HG02798 (cell line): Measurements from ENCODE around the gene CHD9.
"Not testable (repeated sequence)": the region's sequence is repeated elsewhere in the genome, so short reads cannot be mapped to it uniquely, and the experiment has no call there.

Experiments used
- ATAC-seq: cut with Tn5 transposase; IDR thresholded peaks from one replicate; pipeline ENCODE4 v1.9.1; 2021; ENCODE audit warnings: mild to moderate bottlenecking; ENCODE audit not compliant: unreplicated experiment, poor library complexity

The CHD9 gene

GRCh38 chr16:53054670-53055485 lies at the start of gene CHD9:
Gene CHD9, plus strand, starts transcription at chr16:53054991. Its CDS starts 101,099 bp downstream, at chr16:53156090.
- ATAC-seq: peak; percentile 86

GRCh38 chr16:53007095-53007494 lies 47.7 kb upstream of the CHD9 start:
- no peak for ATAC-seq

GRCh38 chr16:53014287-53014686 lies 40.5 kb upstream of the CHD9 start:
- ATAC-seq: no peak

GRCh38 chr16:53018834-53019416 lies 35.9 kb upstream of the CHD9 start:
- ATAC-seq: no peak

GRCh38 chr16:53022374-53022773 lies 32.4 kb upstream of the CHD9 start:
- ATAC-seq: peak; percentile 41

GRCh38 chr16:53024045-53024444 lies 30.7 kb upstream of the CHD9 start:
- ATAC-seq: no peak

GRCh38 chr16:53029971-53030370 lies 24.8 kb upstream of the CHD9 start:
- no peak for ATAC-seq

- no peak for ATAC-seq
Observed at GRCh38 chr16:53031323-53031942, 23.4 kb upstream of the CHD9 start.

GRCh38 chr16:53034306-53034705 lies 20.5 kb upstream of the CHD9 start:
- no peak for ATAC-seq

- ATAC-seq: no peak
Observed at GRCh38 chr16:53035176-53035942, 19.4 kb upstream of the CHD9 start.

GRCh38 chr16:53036066-53036465 lies 18.7 kb upstream of the CHD9 start:
- no peak for ATAC-seq

- ATAC-seq: not testable (repeated sequence)
Observed at GRCh38 chr16:53036711-53037110, 18.1 kb upstream of the CHD9 start.

- ATAC-seq: no peak
Observed at GRCh38 chr16:53040788-53041187, 14.0 kb upstream of the CHD9 start.

- peak; percentile 67 for ATAC-seq
Observed at GRCh38 chr16:53041320-53042051, 13.3 kb upstream of the CHD9 start.

GRCh38 chr16:53042235-53042701 lies 12.5 kb upstream of the CHD9 start:
- no peak for ATAC-seq

GRCh38 chr16:53043428-53043831 lies 11.4 kb upstream of the CHD9 start:
- no peak for ATAC-seq

- ATAC-seq: no peak
Observed at GRCh38 chr16:53043986-53044601, 10.7 kb upstream of the CHD9 start.

- ATAC-seq: no peak
Observed at GRCh38 chr16:53045341-53046220, 9.2 kb upstream of the CHD9 start.

- ATAC-seq: not testable (repeated sequence)
Observed at GRCh38 chr16:53047515-53047914, 7.3 kb upstream of the CHD9 start.
